GM19351 (cell line): ENCODE results near the gene GPR153.

Experiments used
- ATAC-seq: cut with Tn5 transposase; IDR thresholded peaks from one replicate; pipeline ENCODE4 v1.9.1; 2021; ENCODE audit warnings: mild to moderate bottlenecking, moderate library complexity; ENCODE audit not compliant: unreplicated experiment

Gene GPR153

DNA sequence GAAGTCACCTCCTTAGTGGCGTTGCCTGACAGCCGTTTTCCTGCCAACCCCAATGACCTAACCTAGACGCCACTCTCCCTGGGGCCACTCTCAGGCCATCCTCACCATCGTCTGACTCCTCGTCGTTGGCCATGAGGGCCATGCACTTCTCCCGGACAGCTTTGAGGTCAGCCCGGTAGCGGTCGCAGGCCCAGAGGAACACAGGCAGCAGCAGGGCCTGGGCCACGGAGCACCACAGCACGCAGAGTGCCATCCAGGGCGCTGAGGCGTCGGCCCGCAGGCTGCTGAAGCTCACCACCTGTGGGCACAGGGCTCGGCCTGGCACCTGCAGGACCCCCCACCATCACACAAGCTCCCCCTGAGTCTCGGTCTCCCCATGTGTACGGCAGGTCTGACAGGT, 9.7 kb downstream of the GPR153 start:
- ATAC-seq, result no peak

- ATAC-seq, result no peak
These were observed 10.9 kb downstream of the GPR153 start for GRCh38 chr1:6249739-6250689.

GRCh38 chr1:6248932-6249738, 11.8 kb downstream of the GPR153 start:
- ATAC-seq, result no peak

GRCh38 chr1:6248161-6248776, 12.6 kb downstream of the GPR153 start:
- ATAC-seq, result no peak

GRCh38 chr1:6247651-6248050, 13.2 kb downstream of the GPR153 start:
- ATAC-seq, result no peak

GRCh38 chr1:6246497-6247467, 14.1 kb downstream of the GPR153 start:
- ATAC-seq, result no peak

DNA sequence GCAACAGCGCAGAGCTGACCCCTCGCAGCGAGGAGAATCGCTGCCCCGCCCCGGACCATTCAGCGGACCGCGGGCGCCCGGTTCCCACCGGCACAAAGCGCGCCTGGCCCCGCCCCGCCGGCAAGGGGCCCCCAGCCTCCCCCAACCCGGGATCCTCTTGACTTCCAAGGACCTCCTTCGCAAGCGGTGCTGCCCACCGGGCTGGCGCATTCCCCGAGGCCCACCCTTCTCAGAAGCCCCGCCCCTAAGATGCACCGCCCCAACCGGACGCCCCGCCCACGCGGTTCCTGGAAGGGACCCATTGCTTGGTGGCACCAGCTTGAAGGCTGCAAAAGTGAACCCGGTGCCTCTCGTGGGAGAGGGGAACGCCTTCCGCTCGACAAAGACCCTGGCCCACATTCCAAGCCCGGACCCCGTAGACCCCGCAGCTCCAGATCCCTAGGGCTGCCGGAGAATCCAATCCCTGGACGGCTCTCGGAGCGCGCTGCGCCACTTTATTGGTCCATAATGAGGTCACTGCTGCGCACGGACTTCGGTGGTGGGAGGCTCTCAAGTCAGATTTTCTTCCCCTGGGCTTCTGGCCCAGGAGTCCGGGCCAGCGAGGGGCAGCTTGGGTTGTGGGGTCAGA, 14.9 kb downstream of the GPR153 start:
- ATAC-seq, result no peak

- ATAC-seq, result peak; percentile 62
These were observed 15.6 kb downstream of the GPR153 start for GRCh38 chr1:6245086-6245868.

DNA sequence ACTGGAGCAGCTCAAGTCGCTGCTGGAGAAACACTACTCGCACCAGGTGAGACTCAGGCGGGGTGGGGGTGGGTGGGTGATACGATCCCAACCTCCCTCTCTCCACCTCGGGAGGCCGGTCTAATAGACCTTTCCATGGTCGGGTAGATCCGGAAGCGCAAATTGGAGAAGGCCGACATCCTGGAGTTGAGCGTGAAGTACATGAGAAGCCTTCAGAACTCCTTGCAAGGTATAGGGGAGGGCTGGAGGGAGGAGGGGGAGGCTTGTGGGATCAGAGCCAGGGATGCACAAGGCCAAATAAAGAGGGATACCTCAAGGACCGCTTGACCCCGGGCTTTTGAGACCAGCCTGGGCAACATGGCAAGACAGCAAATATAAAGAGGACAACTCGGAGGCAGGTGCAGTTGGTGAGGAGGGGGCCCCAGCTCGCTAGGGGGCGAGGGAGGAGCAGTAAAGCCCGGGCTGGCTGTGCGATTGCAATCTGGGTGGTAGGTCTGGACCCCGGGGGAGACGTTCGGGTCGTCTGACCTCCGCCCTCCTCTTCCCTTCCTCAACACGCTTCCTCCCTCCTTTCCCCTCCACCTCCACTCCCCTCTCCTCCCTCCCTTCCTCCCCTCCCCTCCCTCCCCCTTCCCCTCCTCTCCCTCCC, 16.4 kb downstream of the GPR153 start:
- no peak for ATAC-seq

DNA sequence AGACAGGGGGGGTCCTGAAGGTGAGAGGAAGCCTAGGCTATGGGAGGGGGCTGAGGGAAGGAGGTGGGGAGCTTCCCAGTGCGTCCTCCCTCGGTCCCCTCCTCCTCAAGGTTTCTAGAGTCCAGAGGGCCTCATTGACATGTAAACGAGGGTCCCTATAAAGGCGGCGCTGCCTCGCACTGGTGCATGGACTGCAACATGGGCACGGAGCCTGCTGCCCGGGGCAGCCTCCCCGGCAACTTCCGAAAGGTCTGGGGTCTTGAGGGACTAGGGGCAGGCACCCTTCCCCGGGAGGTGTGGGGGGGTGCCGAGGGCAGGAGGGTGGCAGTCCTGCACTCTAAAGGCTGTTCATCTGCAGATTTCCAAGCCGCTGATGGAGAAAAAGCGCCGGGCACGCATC, 16.9 kb downstream of the GPR153 start, which contains the start of gene HES3:
Gene HES3, plus strand, starts transcription at position 187 of the 400 bp plus-strand sequence. Its CDS starts 187 bp downstream, at position 374.
- ATAC-seq, result no peak

- ATAC-seq, result no peak
These were observed 17.7 kb downstream of the GPR153 start for GRCh38 chr1:6243053-6243834.

GRCh38 chr1:6241887-6242740, 18.8 kb downstream of the GPR153 start:
- ATAC-seq, result no peak

DNA sequence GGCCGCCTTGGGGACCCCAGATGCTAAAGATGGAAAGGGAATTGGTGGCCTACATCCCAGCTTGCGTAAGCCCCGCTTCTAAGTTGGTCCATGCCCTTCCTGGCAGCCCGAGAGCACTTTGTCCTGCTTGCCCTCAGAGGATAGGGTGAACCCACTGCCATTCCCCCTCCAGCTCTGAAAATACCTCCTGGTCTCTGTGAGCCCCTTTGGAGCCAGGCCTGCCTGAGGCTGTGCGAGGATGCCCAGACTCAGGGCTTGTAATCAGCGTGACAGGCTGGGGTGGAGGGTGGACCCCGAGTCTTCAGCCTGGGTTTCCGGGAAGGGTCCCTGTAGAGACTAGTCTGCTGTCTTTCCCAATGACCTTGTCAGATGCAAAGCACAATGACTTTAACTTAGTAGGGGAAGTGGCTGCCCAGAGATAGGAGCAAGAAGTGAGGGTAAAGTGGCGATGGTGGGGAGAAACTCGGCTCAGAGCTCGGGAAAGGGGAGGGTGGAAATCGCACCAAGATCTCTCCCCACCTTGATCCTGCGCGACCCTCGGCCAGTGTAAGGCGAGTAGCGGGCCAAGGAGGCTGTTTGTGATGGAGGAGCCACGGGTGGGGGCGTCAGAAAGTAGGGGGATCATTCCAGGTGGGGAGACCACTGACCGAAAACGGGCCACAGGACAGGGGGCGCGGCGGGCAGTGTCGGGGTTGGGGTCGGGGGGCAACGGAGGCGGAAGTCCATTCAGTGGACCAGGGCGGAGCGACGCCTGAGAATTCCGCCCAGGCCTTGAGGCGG, 19.6 kb downstream of the GPR153 start:
- ATAC-seq, result no peak

- no peak for ATAC-seq
These were observed 20.7 kb downstream of the GPR153 start for GRCh38 chr1:6239950-6240768.

DNA sequence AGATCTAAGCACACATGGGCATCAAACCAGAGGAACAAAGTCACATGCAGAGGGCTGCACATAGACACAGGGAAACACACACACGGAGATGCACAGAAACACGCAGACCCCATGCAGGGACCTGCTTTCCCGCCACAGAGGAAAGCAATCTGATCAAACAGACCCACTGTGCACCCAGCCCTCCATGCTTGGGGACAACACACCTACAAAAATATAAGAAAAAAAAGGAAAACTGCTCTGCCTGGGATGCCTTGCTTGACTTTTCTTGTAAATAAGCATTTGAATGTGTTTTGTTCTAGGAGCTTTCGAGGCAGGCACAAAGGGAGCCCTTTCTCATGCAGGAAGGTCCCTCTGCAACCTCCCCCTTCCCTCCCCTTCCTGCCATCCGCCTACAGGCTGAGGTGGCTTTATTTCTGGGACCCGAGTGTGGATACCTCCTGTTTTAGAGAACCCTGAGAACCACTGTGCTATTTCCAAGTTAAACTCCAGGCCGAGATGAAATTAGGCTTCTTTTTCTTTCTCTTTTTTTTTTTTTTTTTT, 21.6 kb downstream of the GPR153 start:
- ATAC-seq, result no peak
